ENCODE measurements around the gene NAALADL2. TPM values are rescaled to one million over a fixed set of nuclear protein-coding genes. Genes with fewer than 3 reads are reported as not detected.

NAALADL2 gene
- total and polyA plus RNA-seq, 2 of the 13 experiments (the other 11 are each of a cell fraction or from before 2014, with no cell fraction given): 0.08 TPM; not detected in 1

DNA sequence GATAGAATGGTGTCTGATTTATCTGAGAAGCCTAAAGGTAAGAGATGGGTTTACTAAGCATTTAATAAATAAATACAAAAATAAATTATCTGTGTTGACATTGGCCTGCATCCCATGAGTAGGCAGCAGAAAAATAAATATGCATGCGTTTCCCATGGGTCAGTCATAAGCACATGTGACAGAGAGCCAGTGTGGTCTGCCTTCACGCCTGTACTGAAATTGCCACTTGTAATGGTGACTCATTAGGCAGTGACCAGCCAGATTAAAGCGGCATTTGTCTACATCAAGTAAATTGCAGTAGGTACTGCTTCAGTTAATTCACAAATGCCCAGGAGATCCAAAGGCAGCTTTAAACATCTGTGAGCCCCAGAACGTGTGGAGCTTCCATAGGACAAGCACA is 399.6 kb downstream of the NAALADL2 start:
- TF ChIP-seq HOXA7 (CRISPR knock-in tag; IDR thresholded peaks at IDR 0.05) (no peak), ZFP91 (CRISPR knock-in tag; IDR thresholded peaks at IDR 0.05; ENCODE audit: borderline replicate concordance) (no peak), ZFP41 (CRISPR knock-in tag; IDR thresholded peaks at IDR 0.05; ENCODE audit: borderline replicate concordance) (no peak), U2AF2 (IDR thresholded peaks at IDR 0.05; ENCODE audit: low read depth, low read length) (no peak), ADNP (CRISPR knock-in tag; IDR thresholded peaks at IDR 0.05) (no peak), SKI (IDR thresholded peaks at IDR 0.05; ENCODE audit: partially characterized antibody) (no peak), MBD4 (IDR thresholded peaks at IDR 0.05; ENCODE audit: borderline replicate concordance, low read length) (no peak), ZC3H13 (CRISPR knock-in tag; IDR thresholded peaks at IDR 0.05) (no peak), ZBTB14 (CRISPR knock-in tag; IDR thresholded peaks at IDR 0.05) (no peak), JUND (CRISPR knock-in tag; IDR thresholded peaks at IDR 0.05) (no peak), KAT7 (CRISPR knock-in tag; IDR thresholded peaks at IDR 0.05; ENCODE audit: borderline replicate concordance) (no peak), HNRNPUL1 (IDR thresholded peaks at IDR 0.05; ENCODE audit: low read depth, low read length) (no peak), RBAK (CRISPR knock-in tag; IDR thresholded peaks at IDR 0.05) (no peak)
- TF ChIP-seq, protein P1, sequence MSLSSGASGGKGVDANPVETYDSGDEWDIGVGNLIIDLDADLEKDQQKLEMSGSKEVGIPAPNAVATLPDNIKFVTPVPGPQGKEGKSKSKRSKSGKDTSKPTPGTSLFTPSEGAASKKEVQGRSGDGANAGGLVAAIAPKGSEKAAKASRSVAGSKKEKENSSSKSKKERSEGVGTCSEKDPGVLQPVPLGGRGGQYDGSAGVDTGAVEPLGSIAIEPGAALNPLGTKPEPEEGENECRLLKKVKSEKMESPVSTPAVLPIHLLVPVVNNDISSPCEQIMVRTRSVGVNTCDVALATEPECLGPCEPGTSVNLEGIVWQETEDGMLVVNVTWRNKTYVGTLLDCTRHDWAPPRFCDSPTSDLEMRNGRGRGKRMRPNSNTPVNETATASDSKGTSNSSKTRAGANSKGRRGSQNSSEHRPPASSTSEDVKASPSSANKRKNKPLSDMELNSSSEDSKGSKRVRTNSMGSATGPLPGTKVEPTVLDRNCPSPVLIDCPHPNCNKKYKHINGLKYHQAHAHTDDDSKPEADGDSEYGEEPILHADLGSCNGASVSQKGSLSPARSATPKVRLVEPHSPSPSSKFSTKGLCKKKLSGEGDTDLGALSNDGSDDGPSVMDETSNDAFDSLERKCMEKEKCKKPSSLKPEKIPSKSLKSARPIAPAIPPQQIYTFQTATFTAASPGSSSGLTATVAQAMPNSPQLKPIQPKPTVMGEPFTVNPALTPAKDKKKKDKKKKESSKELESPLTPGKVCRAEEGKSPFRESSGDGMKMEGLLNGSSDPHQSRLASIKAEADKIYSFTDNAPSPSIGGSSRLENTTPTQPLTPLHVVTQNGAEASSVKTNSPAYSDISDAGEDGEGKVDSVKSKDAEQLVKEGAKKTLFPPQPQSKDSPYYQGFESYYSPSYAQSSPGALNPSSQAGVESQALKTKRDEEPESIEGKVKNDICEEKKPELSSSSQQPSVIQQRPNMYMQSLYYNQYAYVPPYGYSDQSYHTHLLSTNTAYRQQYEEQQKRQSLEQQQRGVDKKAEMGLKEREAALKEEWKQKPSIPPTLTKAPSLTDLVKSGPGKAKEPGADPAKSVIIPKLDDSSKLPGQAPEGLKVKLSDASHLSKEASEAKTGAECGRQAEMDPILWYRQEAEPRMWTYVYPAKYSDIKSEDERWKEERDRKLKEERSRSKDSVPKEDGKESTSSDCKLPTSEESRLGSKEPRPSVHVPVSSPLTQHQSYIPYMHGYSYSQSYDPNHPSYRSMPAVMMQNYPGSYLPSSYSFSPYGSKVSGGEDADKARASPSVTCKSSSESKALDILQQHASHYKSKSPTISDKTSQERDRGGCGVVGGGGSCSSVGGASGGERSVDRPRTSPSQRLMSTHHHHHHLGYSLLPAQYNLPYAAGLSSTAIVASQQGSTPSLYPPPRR (CRISPR knock-in tag; IDR thresholded peaks at IDR 0.05; ENCODE audit: borderline replicate concordance): no peak
- TF ChIP-seq, protein P2, sequence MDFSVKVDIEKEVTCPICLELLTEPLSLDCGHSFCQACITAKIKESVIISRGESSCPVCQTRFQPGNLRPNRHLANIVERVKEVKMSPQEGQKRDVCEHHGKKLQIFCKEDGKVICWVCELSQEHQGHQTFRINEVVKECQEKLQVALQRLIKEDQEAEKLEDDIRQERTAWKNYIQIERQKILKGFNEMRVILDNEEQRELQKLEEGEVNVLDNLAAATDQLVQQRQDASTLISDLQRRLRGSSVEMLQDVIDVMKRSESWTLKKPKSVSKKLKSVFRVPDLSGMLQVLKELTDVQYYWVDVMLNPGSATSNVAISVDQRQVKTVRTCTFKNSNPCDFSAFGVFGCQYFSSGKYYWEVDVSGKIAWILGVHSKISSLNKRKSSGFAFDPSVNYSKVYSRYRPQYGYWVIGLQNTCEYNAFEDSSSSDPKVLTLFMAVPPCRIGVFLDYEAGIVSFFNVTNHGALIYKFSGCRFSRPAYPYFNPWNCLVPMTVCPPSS (IDR thresholded peaks at IDR 0.05): no peak
- WGBS (ENCODE audit: low lambda C conversion rate): 20% methylated on average over 4 of the region's 4 CpGs
- ATAC-seq (no peak), FAIRE-seq (no peak), DNase-seq (ENCODE audit: low spot score) (no peak)
- no peak overlapping the region for H3K4me3 ChIP-seq (replicated peaks in 1 of 3; ENCODE audit: insufficient read depth in 1 of 3, low read depth in 2 of 3, low read length in 3 of 3)
- no peaks in the 10 kb centered on the region for H3K9me3 ChIP-seq (ENCODE audit: low read length)
- BruUV-seq (replicated peaks): no TSS peak
- intact Hi-C loops (cut with micrococcal nuclease; ENCODE audit: unreplicated experiment) (no loop called here), in situ Hi-C loops (cut with HindIII; ENCODE audit: extremely low pct_ligation_motif_present, low pct_unique_long_range_greater_than_20kb) (no loop called here)
- H4K20me1 ChIP-seq (ENCODE audit: insufficient read depth, low read length): no peaks in the 10 kb centered on the region
- no peak overlapping the region for H3K9ac ChIP-seq (ENCODE audit: insufficient read depth, low read depth, low read length)
- ChIA-PET CTCF (ENCODE audit: low intra/inter-chr PET ratio, low total read pairs) (no interaction called here), POLR2A (no interaction called here)
- H2AFZ ChIP-seq (ENCODE audit: low read length): no peak overlapping the region
- no peak overlapping the region for H3K27ac ChIP-seq (ENCODE audit: extremely low read length, insufficient read depth, low read length)
- no peaks in the 10 kb centered on the region for H3K4me1 ChIP-seq (ENCODE audit: insufficient read depth, low read length)
- no peaks in the 10 kb centered on the region for H3K36me3 ChIP-seq (replicated peaks in 1 of 2; ENCODE audit: control insufficient read depth in 1 of 2, insufficient read depth in 2 of 2, low read length in 2 of 2)
- H3K79me2 ChIP-seq (ENCODE audit: insufficient read depth, low read length): no peaks in the 10 kb centered on the region
- no peaks in the 10 kb centered on the region for H3K27me3 ChIP-seq (ENCODE audit: control insufficient read depth in 1 of 2, insufficient read depth in 2 of 2, low read length in 2 of 2)
- no peak overlapping the region for H3K4me2 ChIP-seq (ENCODE audit: low read depth, low read length)
